ENCODE results near the gene NSDHL. TPM values are rescaled to one million over a fixed set of nuclear protein-coding genes. Genes with fewer than 3 reads are reported as not detected.

NSDHL gene
- total and polyA plus RNA-seq, 2 experiments from 2014 or later: 46.2 to 62.9 TPM

- no peak overlapping the region for H3K4me3 ChIP-seq
- no peak overlapping the region for H2AFZ ChIP-seq
- H4K20me1 ChIP-seq (ENCODE audit: insufficient read depth, poor library complexity, severe bottlenecking): no peaks in the 10 kb centered on the region
- no peak for DNase-seq (ENCODE audit: low spot score)
- H3K9me3 ChIP-seq (ENCODE audit: low read depth): no peaks in the 10 kb centered on the region
- no peak for TF ChIP-seq EZH2 (IDR thresholded peaks at IDR 0.05; ENCODE audit: borderline replicate concordance)
- TF ChIP-seq EZH2phosphoT487 (IDR thresholded peaks at IDR 0.05; ENCODE audit: low read depth, severe bottlenecking, unreplicated experiment): no peak
- TF ChIP-seq, protein P1, sequence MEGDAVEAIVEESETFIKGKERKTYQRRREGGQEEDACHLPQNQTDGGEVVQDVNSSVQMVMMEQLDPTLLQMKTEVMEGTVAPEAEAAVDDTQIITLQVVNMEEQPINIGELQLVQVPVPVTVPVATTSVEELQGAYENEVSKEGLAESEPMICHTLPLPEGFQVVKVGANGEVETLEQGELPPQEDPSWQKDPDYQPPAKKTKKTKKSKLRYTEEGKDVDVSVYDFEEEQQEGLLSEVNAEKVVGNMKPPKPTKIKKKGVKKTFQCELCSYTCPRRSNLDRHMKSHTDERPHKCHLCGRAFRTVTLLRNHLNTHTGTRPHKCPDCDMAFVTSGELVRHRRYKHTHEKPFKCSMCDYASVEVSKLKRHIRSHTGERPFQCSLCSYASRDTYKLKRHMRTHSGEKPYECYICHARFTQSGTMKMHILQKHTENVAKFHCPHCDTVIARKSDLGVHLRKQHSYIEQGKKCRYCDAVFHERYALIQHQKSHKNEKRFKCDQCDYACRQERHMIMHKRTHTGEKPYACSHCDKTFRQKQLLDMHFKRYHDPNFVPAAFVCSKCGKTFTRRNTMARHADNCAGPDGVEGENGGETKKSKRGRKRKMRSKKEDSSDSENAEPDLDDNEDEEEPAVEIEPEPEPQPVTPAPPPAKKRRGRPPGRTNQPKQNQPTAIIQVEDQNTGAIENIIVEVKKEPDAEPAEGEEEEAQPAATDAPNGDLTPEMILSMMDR (IDR thresholded peaks at IDR 0.05; ENCODE audit: poor library complexity): no peak
- no peaks in the 10 kb centered on the region for H3K27me3 ChIP-seq
- 76% methylated on average over 7 of the region's 7 CpGs for WGBS (ENCODE audit: low lambda C conversion rate, missing lambda C conversion rate)
- no peak overlapping the region for H3K27ac ChIP-seq
- no peaks in the 10 kb centered on the region for H3K9me2 ChIP-seq (replicated peaks; ENCODE audit: insufficient read depth)
- no peak overlapping the region for H3K4me2 ChIP-seq
- no peaks in the 10 kb centered on the region for H3K79me2 ChIP-seq
- H3K36me3 ChIP-seq (replicated peaks; ENCODE audit: insufficient read depth, low read depth): no peaks in the 10 kb centered on the region
- peaks cover 9% of the 10 kb centered on the region for H3K4me1 ChIP-seq (ENCODE audit: insufficient read depth)
These were observed 87.8 kb downstream of the NSDHL start for GRCh38 chrX:152918707-152919106.

Other genes with a start within 250 kb of the NSDHL start
- gene GABRQ, start 193.2 kb upstream of the NSDHL start, total RNA-seq: 0.28 and 0.60 TPM in 2 replicates
- 0.05 TPM in 1 of 2 replicates, not detected in the other for gene GABRQ, start 193.2 kb upstream of the NSDHL start, polyA plus RNA-seq
- not detected in 2 replicates for gene MAGEA3, start 132.3 kb upstream of the NSDHL start, total RNA-seq
- not detected in 2 replicates for gene MAGEA3, start 132.3 kb upstream of the NSDHL start, polyA plus RNA-seq
- gene CSAG2, start 121.8 kb upstream of the NSDHL start, total RNA-seq: not detected in 2 replicates
- 0.33 and 0.64 TPM in 2 replicates for gene CSAG2, start 121.8 kb upstream of the NSDHL start, polyA plus RNA-seq
- not detected in 2 replicates for gene MAGEA2B, start 116.4 kb upstream of the NSDHL start, total RNA-seq
- gene MAGEA2B, start 116.4 kb upstream of the NSDHL start, polyA plus RNA-seq: 0.86 TPM in 1 of 2 replicates, not detected in the other
- gene CSAG1, start 97.3 kb upstream of the NSDHL start, total RNA-seq: not detected in 2 replicates
- not detected in 2 replicates for gene CSAG1, start 97.3 kb upstream of the NSDHL start, polyA plus RNA-seq
- not detected in 2 replicates for gene MAGEA12, start 97.3 kb upstream of the NSDHL start, total RNA-seq
- not detected in 2 replicates for gene MAGEA12, start 97.3 kb upstream of the NSDHL start, polyA plus RNA-seq
- gene MAGEA2, start 77.2 kb upstream of the NSDHL start, total RNA-seq: 0.28 and 0.93 TPM in 2 replicates
- gene MAGEA2, start 77.2 kb upstream of the NSDHL start, polyA plus RNA-seq: 0.24 and 0.39 TPM in 2 replicates
- gene CSAG3, start 71.8 kb upstream of the NSDHL start, total RNA-seq: not detected in 2 replicates
- 0.33 TPM in 1 of 2 replicates, not detected in the other for gene CSAG3, start 71.8 kb upstream of the NSDHL start, polyA plus RNA-seq
- gene MAGEA6, start 61.4 kb upstream of the NSDHL start, total RNA-seq: not detected in 2 replicates
- 0.45 TPM in 1 of 2 replicates, not detected in the other for gene MAGEA6, start 61.4 kb upstream of the NSDHL start, polyA plus RNA-seq
- 43.7 and 44.8 TPM in 2 replicates for gene CETN2, start 306 bp upstream of the NSDHL start, total RNA-seq
- gene CETN2, start 306 bp upstream of the NSDHL start, polyA plus RNA-seq: 45.5 and 46.0 TPM in 2 replicates
- gene ZNF185, start 67.0 kb downstream of the NSDHL start, total RNA-seq: 10.6 and 10.8 TPM in 2 replicates
- gene ZNF185, start 67.0 kb downstream of the NSDHL start, polyA plus RNA-seq: 18.1 and 18.3 TPM in 2 replicates
- 0.07 and 0.08 TPM in 2 replicates for gene PNMA5, start 163.1 kb downstream of the NSDHL start, total RNA-seq
- gene PNMA5, start 163.1 kb downstream of the NSDHL start, polyA plus RNA-seq: not detected in 2 replicates
- gene PNMA3, start 225.4 kb downstream of the NSDHL start, total RNA-seq: 14.4 and 19.1 TPM in 2 replicates
- 18.4 and 20.0 TPM in 2 replicates for gene PNMA3, start 225.4 kb downstream of the NSDHL start, polyA plus RNA-seq
- gene PNMA6A, start 241.4 kb downstream of the NSDHL start, total RNA-seq: 4.5 and 10.2 TPM in 2 replicates
- 11.8 and 12.4 TPM in 2 replicates for gene PNMA6A, start 241.4 kb downstream of the NSDHL start, polyA plus RNA-seq

Measured in hepatocyte (in vitro differentiated cells).